ENCODE data around the gene WDFY4.

Gene WDFY4

GRCh38 chr10:48659790-48660189, 24.9 kb upstream of the WDFY4 start:
- Mint-ChIP-seq H3K9me3 (peaks cover 2% of the 10 kb centered on the region), H3K27ac (ENCODE audit: low read depth) (no peak overlapping the region), H3K36me3 (ENCODE audit: insufficient read depth) (peaks cover 3% of the 10 kb centered on the region), H3K27me3 (peaks cover 29% of the 10 kb centered on the region), H3K4me1 (peaks cover 10% of the 10 kb centered on the region), H3K4me3 (no peak overlapping the region)
- DNase-seq (ENCODE audit: low spot score in 2 of 2) (no peak), ATAC-seq (replicated peaks; ENCODE audit: extremely low read depth, poor library complexity, severe bottlenecking) (no peak)

GRCh38 chr10:48661441-48661840, 23.2 kb upstream of the WDFY4 start:
- ATAC-seq (replicated peaks; ENCODE audit: extremely low read depth, poor library complexity, severe bottlenecking) = no peak

GRCh38 chr10:48667960-48668590, 16.6 kb upstream of the WDFY4 start:
- Mint-ChIP-seq H3K4me3 (no peak overlapping the region), H3K27me3 (peaks cover 23% of the 10 kb centered on the region), H3K4me1 (no peaks in the 10 kb centered on the region), H3K27ac (ENCODE audit: low read depth) (no peak overlapping the region), H3K36me3 (ENCODE audit: insufficient read depth) (peaks cover 2% of the 10 kb centered on the region), H3K9me3 (peaks cover 6% of the 10 kb centered on the region)
- ATAC-seq (replicated peaks; ENCODE audit: extremely low read depth, poor library complexity, severe bottlenecking) = peak; percentile 58
- no peak for DNase-seq (ENCODE audit: low spot score in 2 of 2)

More at GRCh38 chr10:48661441-48661840, 23.2 kb upstream of the WDFY4 start:
- Mint-ChIP-seq H3K27me3 (peaks cover 30% of the 10 kb centered on the region), H3K9me3 (peaks cover 6% of the 10 kb centered on the region), H3K36me3 (ENCODE audit: insufficient read depth) (peaks cover 5% of the 10 kb centered on the region), H3K4me1 (peaks cover 7% of the 10 kb centered on the region), H3K27ac (ENCODE audit: low read depth) (no peak overlapping the region), H3K4me3 (no peak overlapping the region)
- no peak for DNase-seq (ENCODE audit: low spot score in 2 of 2)

- no peaks in the 10 kb centered on the region for H3K9me3 Mint-ChIP-seq
- no peaks in the 10 kb centered on the region for H3K36me3 Mint-ChIP-seq (ENCODE audit: insufficient read depth)
- no peaks in the 10 kb centered on the region for H3K4me1 Mint-ChIP-seq
- ATAC-seq (replicated peaks; ENCODE audit: extremely low read depth, poor library complexity, severe bottlenecking) (peak; percentile 37), DNase-seq (ENCODE audit: low spot score in 2 of 2) (no peak)
- H3K27me3 Mint-ChIP-seq = peaks cover 12% of the 10 kb centered on the region
- no peak overlapping the region for H3K27ac Mint-ChIP-seq (ENCODE audit: low read depth)
- H3K4me3 Mint-ChIP-seq = no peak overlapping the region
These were observed 13.4 kb upstream of the WDFY4 start for GRCh38 chr10:48670978-48671913.

- no peaks in the 10 kb centered on the region for H3K36me3 Mint-ChIP-seq (ENCODE audit: insufficient read depth)
- no peaks in the 10 kb centered on the region for H3K4me1 Mint-ChIP-seq
- H3K4me3 Mint-ChIP-seq = no peak overlapping the region
- H3K27ac Mint-ChIP-seq (ENCODE audit: low read depth) = no peak overlapping the region
- DNase-seq (ENCODE audit: low spot score in 2 of 2) (no peak), ATAC-seq (replicated peaks; ENCODE audit: extremely low read depth, poor library complexity, severe bottlenecking) (no peak)
- H3K9me3 Mint-ChIP-seq = no peaks in the 10 kb centered on the region
- peaks cover 12% of the 10 kb centered on the region for H3K27me3 Mint-ChIP-seq
These were observed 12.6 kb upstream of the WDFY4 start for GRCh38 chr10:48671914-48672595.

- Mint-ChIP-seq H3K4me1 (no peaks in the 10 kb centered on the region), H3K36me3 (ENCODE audit: insufficient read depth) (no peaks in the 10 kb centered on the region), H3K27me3 (peaks cover 12% of the 10 kb centered on the region), H3K4me3 (no peak overlapping the region), H3K9me3 (no peaks in the 10 kb centered on the region), H3K27ac (ENCODE audit: low read depth) (no peak overlapping the region)
- ATAC-seq (replicated peaks; ENCODE audit: extremely low read depth, poor library complexity, severe bottlenecking) (no peak), DNase-seq (ENCODE audit: low spot score in 2 of 2) (no peak)
These were observed 11.9 kb upstream of the WDFY4 start for GRCh38 chr10:48672596-48673265.

- Mint-ChIP-seq H3K27ac (ENCODE audit: low read depth) (no peak overlapping the region), H3K4me1 (no peaks in the 10 kb centered on the region), H3K36me3 (ENCODE audit: insufficient read depth) (no peaks in the 10 kb centered on the region), H3K9me3 (peaks cover 5% of the 10 kb centered on the region), H3K4me3 (no peak overlapping the region), H3K27me3 (no peaks in the 10 kb centered on the region)
- DNase-seq (ENCODE audit: low spot score in 2 of 2) (no peak), ATAC-seq (replicated peaks; ENCODE audit: extremely low read depth, poor library complexity, severe bottlenecking) (no peak)
These were observed 7.0 kb upstream of the WDFY4 start for GRCh38 chr10:48677625-48678024.

- Mint-ChIP-seq H3K27me3 (no peaks in the 10 kb centered on the region), H3K27ac (ENCODE audit: low read depth) (no peak overlapping the region), H3K4me3 (no peak overlapping the region), H3K4me1 (no peaks in the 10 kb centered on the region), H3K9me3 (peaks cover 5% of the 10 kb centered on the region), H3K36me3 (ENCODE audit: insufficient read depth) (no peaks in the 10 kb centered on the region)
- ATAC-seq (replicated peaks; ENCODE audit: extremely low read depth, poor library complexity, severe bottlenecking) (peak; percentile 19), DNase-seq (ENCODE audit: low spot score in 2 of 2) (no peak)
These were observed 6.6 kb upstream of the WDFY4 start for GRCh38 chr10:48678041-48678440.

- H3K36me3 Mint-ChIP-seq (ENCODE audit: insufficient read depth) = no peaks in the 10 kb centered on the region
These were observed 2.9 kb upstream of the WDFY4 start for GRCh38 chr10:48681740-48682139.

GRCh38 chr10:48682265-48682664, 2.4 kb upstream of the WDFY4 start:
- no peak overlapping the region for H3K27ac Mint-ChIP-seq (ENCODE audit: low read depth)
- no peaks in the 10 kb centered on the region for H3K36me3 Mint-ChIP-seq (ENCODE audit: insufficient read depth)
- H3K4me3 Mint-ChIP-seq = no peak overlapping the region
- H3K4me1 Mint-ChIP-seq = no peaks in the 10 kb centered on the region
- peaks cover 26% of the 10 kb centered on the region for H3K27me3 Mint-ChIP-seq
- no peak for ATAC-seq (replicated peaks; ENCODE audit: extremely low read depth, poor library complexity, severe bottlenecking)
- DNase-seq (ENCODE audit: low spot score in 2 of 2) = no peak
- peaks cover 5% of the 10 kb centered on the region for H3K9me3 Mint-ChIP-seq

More at GRCh38 chr10:48681740-48682139, 2.9 kb upstream of the WDFY4 start:
- no peak for DNase-seq (ENCODE audit: low spot score in 2 of 2)
- H3K4me1 Mint-ChIP-seq = no peaks in the 10 kb centered on the region
- no peak overlapping the region for H3K27ac Mint-ChIP-seq (ENCODE audit: low read depth)
- H3K4me3 Mint-ChIP-seq = no peak overlapping the region
- peaks cover 5% of the 10 kb centered on the region for H3K9me3 Mint-ChIP-seq
- ATAC-seq (replicated peaks; ENCODE audit: extremely low read depth, poor library complexity, severe bottlenecking) = no peak
- peaks cover 26% of the 10 kb centered on the region for H3K27me3 Mint-ChIP-seq

- no peak overlapping the region for H3K4me3 Mint-ChIP-seq
- peaks cover 26% of the 10 kb centered on the region for H3K27me3 Mint-ChIP-seq
- ATAC-seq (replicated peaks; ENCODE audit: extremely low read depth, poor library complexity, severe bottlenecking) (no peak), DNase-seq (ENCODE audit: low spot score in 2 of 2) (no peak)
- no peaks in the 10 kb centered on the region for H3K36me3 Mint-ChIP-seq (ENCODE audit: insufficient read depth)
- peaks cover 5% of the 10 kb centered on the region for H3K9me3 Mint-ChIP-seq
- H3K27ac Mint-ChIP-seq (ENCODE audit: low read depth) = no peak overlapping the region
- H3K4me1 Mint-ChIP-seq = no peaks in the 10 kb centered on the region
These were observed 1.2 kb upstream of the WDFY4 start for GRCh38 chr10:48683424-48683823.

- Mint-ChIP-seq H3K27me3 (peaks cover 26% of the 10 kb centered on the region), H3K4me1 (no peaks in the 10 kb centered on the region), H3K36me3 (ENCODE audit: insufficient read depth) (no peaks in the 10 kb centered on the region), H3K4me3 (no peak overlapping the region), H3K9me3 (peaks cover 2% of the 10 kb centered on the region), H3K27ac (ENCODE audit: low read depth) (no peak overlapping the region)
- ATAC-seq (replicated peaks; ENCODE audit: extremely low read depth, poor library complexity, severe bottlenecking) (no peak), DNase-seq (ENCODE audit: low spot score in 2 of 2) (no peak)
These were observed 805 bp upstream of the WDFY4 start for GRCh38 chr10:48683868-48684267.
